Measurements from ENCODE around the gene IFT27. TPM values are rescaled to one million over a fixed set of nuclear protein-coding genes. Genes with fewer than 3 reads are reported as not detected.

Gene IFT27
- total RNA-seq, 1 donor from 2014 or later: 12.0 TPM

DNA sequence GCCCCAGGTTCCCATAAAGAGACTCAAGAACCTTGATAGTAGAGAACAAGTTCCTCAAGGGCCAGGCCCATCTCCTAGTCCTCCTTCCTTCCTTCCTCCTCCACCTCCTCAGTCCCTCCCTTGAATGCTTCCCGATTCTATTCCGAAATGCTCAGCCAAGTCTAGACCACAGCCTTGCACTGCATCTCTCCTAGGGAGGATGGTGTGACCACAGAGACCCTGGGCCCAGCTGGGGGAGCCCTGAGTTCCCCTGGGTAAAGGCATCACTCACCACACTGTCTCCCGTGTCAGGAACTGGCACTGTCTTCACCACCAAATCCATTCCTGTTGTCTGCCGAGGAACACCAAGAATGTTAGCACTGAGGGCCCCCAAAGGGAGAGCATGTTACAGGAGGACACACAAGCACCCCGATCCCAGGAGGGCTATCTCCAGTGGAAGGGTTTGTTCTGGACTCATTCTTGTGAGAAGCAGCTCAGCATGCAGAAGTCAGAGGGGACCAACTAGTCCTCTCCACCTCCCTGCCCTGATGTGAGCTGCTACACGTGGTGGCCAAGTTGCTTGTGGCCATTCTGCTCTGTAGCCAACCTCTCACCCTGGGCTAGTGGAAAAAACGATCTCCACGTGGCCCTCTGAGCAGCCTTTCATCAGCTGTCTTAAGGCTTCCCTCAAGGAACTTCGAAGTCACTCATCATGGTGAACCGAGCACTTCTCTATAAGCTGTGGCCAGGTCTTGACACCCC lies 8.7 kb downstream of the IFT27 start:
- no peak overlapping the region for H3K4me3 ChIP-seq (ENCODE audit: low read depth, low read length)
- no peak for DNase-seq (ENCODE audit: low read depth)
- TF ChIP-seq, protein P1, sequence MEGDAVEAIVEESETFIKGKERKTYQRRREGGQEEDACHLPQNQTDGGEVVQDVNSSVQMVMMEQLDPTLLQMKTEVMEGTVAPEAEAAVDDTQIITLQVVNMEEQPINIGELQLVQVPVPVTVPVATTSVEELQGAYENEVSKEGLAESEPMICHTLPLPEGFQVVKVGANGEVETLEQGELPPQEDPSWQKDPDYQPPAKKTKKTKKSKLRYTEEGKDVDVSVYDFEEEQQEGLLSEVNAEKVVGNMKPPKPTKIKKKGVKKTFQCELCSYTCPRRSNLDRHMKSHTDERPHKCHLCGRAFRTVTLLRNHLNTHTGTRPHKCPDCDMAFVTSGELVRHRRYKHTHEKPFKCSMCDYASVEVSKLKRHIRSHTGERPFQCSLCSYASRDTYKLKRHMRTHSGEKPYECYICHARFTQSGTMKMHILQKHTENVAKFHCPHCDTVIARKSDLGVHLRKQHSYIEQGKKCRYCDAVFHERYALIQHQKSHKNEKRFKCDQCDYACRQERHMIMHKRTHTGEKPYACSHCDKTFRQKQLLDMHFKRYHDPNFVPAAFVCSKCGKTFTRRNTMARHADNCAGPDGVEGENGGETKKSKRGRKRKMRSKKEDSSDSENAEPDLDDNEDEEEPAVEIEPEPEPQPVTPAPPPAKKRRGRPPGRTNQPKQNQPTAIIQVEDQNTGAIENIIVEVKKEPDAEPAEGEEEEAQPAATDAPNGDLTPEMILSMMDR (conservative IDR thresholded peaks at IDR 0.05; ENCODE audit: low read depth, low read length): no peak

GRCh38 chr22:36765943-36766450 lies 9.9 kb downstream of the IFT27 start:
- DNase-seq (ENCODE audit: low read depth): no peak
- TF ChIP-seq, protein P1 (conservative IDR thresholded peaks at IDR 0.05; ENCODE audit: low read depth, low read length): no peak
- no peak overlapping the region for H3K4me3 ChIP-seq (ENCODE audit: low read depth, low read length)

DNA sequence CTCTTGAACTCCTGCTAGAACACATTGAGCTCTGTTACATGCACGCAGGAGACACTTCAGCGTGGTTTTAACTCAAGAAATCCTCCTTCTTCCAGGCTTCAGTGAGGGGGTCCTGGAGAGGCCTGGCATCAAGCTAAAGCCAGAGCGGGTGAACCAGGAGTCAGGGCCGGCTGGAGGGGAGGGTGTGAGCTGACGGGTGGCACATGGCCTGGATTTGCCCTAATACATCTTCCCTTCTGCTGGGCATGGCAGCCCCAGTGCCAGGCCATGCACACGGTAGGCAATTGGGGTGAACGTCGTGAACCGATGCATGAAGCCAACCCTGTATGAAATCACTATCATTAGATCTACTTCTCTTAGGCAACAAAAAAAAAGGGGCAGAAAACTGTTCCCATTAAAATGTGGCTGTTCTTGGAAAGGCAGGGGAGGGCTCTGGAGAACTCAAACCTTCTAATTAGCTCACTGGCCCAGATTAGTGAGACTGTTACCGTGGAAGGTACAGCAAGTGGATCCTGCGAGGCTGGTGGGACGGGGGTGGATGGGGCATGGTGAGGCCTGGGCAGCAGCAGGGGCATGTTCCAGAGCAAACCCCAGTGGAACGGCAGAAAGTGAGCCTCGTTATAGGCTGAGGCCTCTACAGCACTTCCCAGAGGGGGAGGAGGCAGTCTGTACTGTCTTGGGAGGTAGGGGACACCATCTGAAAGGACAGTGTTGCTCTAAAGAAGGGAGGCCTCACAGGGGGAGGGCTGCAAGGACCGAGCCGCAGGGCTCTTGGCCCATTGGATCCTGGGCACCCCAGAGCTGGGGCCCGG lies 10.6 kb downstream of the IFT27 start:
- H3K4me3 ChIP-seq (ENCODE audit: low read depth, low read length): no peak overlapping the region
- TF ChIP-seq, protein P1 (conservative IDR thresholded peaks at IDR 0.05; ENCODE audit: low read depth, low read length): no peak
- DNase-seq (ENCODE audit: low read depth): no peak

- DNase-seq (ENCODE audit: low read depth): no peak
- TF ChIP-seq, protein P1 (conservative IDR thresholded peaks at IDR 0.05; ENCODE audit: low read depth, low read length): no peak
- no peak overlapping the region for H3K4me3 ChIP-seq (ENCODE audit: low read depth, low read length)
Observed at GRCh38 chr22:36764641-36765040, 11.3 kb downstream of the IFT27 start.

DNA sequence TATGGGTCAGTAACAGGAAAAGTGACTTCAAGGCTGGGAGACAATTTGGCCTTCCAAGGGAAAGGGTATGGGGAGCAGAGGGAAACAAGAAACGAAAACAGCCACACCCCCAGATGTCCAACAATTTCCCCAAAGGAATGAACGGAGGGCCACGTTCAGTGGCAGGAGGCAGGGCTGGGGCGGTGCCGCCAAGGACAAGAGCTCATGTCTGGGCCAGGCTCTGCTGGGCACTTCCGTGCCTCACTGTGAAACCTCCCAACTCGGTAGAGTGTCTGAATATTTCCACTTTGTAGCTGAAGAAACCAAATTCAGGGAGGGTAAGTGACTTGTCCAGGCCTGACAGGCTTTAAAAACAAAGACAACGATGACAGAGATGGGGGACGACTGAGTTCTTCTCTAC lies 11.9 kb downstream of the IFT27 start:
- no peak for DNase-seq (ENCODE audit: low read depth)
- TF ChIP-seq, protein P1 (conservative IDR thresholded peaks at IDR 0.05; ENCODE audit: low read depth, low read length): no peak
- H3K4me3 ChIP-seq (ENCODE audit: low read depth, low read length): no peak overlapping the region

GRCh38 chr22:36763576-36763975 lies 12.3 kb downstream of the IFT27 start:
- TF ChIP-seq, protein P1 (conservative IDR thresholded peaks at IDR 0.05; ENCODE audit: low read depth, low read length): no peak
- no peak overlapping the region for H3K4me3 ChIP-seq (ENCODE audit: low read depth, low read length)
- no peak for DNase-seq (ENCODE audit: low read depth)
